Peyer's patch (tissue), 4 donors: ENCODE data around the gene FPGT. TPM values are rescaled to one million over a fixed set of nuclear protein-coding genes. Genes with fewer than 3 reads are reported as not detected.
A peak's percentile ranks its signal among the peaks of the same experiment; 100 is the strongest.
"Not testable (repeated sequence)": the region's sequence is repeated elsewhere in the genome, so short reads cannot be mapped to it uniquely, and the experiment has no call there.

Experiments
- DNase-seq, 3 donors: peaks; one replicate each; pipeline ENCODE4 v3.0.0-alpha.2; 2017 to 2019
- H3K27ac ChIP-seq, 4 donors: fragments of 200-600 bp; sonication (generic); one replicate each; pipeline ENCODE4 v1.5.1; 2016 to 2019
- H3K27me3 ChIP-seq, 2 donors: fragments of 200-600 bp; sonication (generic); one replicate each; pipeline ENCODE4 v1.5.1; 2019
- H3K36me3 ChIP-seq, 3 donors: fragments of 200-600 bp; sonication (generic); one replicate each; pipeline ENCODE4 v1.5.1; 2016 to 2019
- H3K4me1 ChIP-seq, 4 donors: fragments of 200-600 bp; sonication (generic); one replicate each; pipeline ENCODE4 v1.5.1; 2016 to 2019
- H3K4me3 ChIP-seq, 4 donors: fragments of 200-600 bp; sonication (generic); 1 replicate in 3 of 4; 2 replicates in 1 of 4; pipeline ENCODE4 v1.5.1; 2016 to 2019; ENCODE audit warnings: mild to moderate bottlenecking in 1 of 4
- H3K9me3 ChIP-seq, 4 donors: fragments of 200-600 bp; sonication (generic); one replicate each; pipeline ENCODE4 v1.5.1; 2016 to 2019; ENCODE audit warnings: mild to moderate bottlenecking in 1 of 4
- CTCF ChIP-seq, 6 experiments: fragments of 450-650 bp in 4 of 6; fragments of 200-600 bp in 2 of 6; sonication (generic) in 1 of 6; IDR thresholded peaks; one replicate each; pipeline ENCODE4 v1.5.1; 2017 to 2019; ENCODE audit warnings: antibody characterized with exemption in 6 of 6, mild to moderate bottlenecking in 3 of 6, moderate library complexity in 1 of 6
- POLR2A ChIP-seq, 2 donors: fragments of 450-650 bp; IDR thresholded peaks; one replicate each; pipeline ENCODE4 v1.5.1; 2017; ENCODE audit warnings: antibody characterized with exemption in 2 of 2, mild to moderate bottlenecking in 2 of 2, moderate library complexity in 2 of 2
- total RNA-seq, 4 donors: library from RNA; depleted of rRNA; stranded (reverse); fragments of >200 nt; gene quantifications; one replicate each; pipeline ENCODE4 v1.1.0, GENCODE V29; 2016

The FPGT gene
- total RNA-seq, 4 donors from 2014 or later = 12.9 to 31.5 (median 19.9) TPM

- H3K27ac ChIP-seq = no peak overlapping the region
- H3K36me3 ChIP-seq = no peaks in the 10 kb centered on the region
- DNase-seq = no peak
- no peaks in the 10 kb centered on the region for H3K27me3 ChIP-seq
- TF ChIP-seq POLR2A (IDR thresholded peaks at IDR 0.05) (no peak), CTCF (IDR thresholded peaks at IDR 0.05) (no peak)
- H3K9me3 ChIP-seq = no peaks in the 10 kb centered on the region
- H3K4me1 ChIP-seq = no peaks in the 10 kb centered on the region
- H3K4me3 ChIP-seq = no peak overlapping the region
Observed at GRCh38 chr1:74245168-74245772, 47.2 kb downstream of the FPGT start.

- no peak overlapping the region for H3K4me3 ChIP-seq
- H3K36me3 ChIP-seq = no peaks in the 10 kb centered on the region
- H3K27ac ChIP-seq = no peak overlapping the region
- H3K9me3 ChIP-seq = no peaks in the 10 kb centered on the region
- H3K27me3 ChIP-seq = no peaks in the 10 kb centered on the region
- no peak for DNase-seq
- no peaks in the 10 kb centered on the region for H3K4me1 ChIP-seq
- TF ChIP-seq POLR2A (IDR thresholded peaks at IDR 0.05) = no peak
- TF ChIP-seq CTCF (IDR thresholded peaks at IDR 0.05) = no peak
Observed at GRCh38 chr1:74246315-74246714, 48.3 kb downstream of the FPGT start.

- Histone ChIP-seq H3K27ac (no peak overlapping the region), H3K9me3 (no peaks in the 10 kb centered on the region), H3K27me3 (no peaks in the 10 kb centered on the region), H3K36me3 (no peaks in the 10 kb centered on the region), H3K4me3 (no peak overlapping the region), H3K4me1 (no peaks in the 10 kb centered on the region)
- TF ChIP-seq CTCF (IDR thresholded peaks at IDR 0.05) = no peak
- TF ChIP-seq POLR2A (IDR thresholded peaks at IDR 0.05) = no peak
- peak in 1 of 3 donors; percentile 43 for DNase-seq
Observed at GRCh38 chr1:74247881-74248528, 50.0 kb downstream of the FPGT start.

- DNase-seq = not testable (repeated sequence)
Observed at GRCh38 chr1:74253243-74253824, 55.3 kb downstream of the FPGT start.

More at GRCh38 chr1:74253243-74253824, 55.3 kb downstream of the FPGT start:
- not testable (repeated sequence) for H3K9me3 ChIP-seq, H3K27ac ChIP-seq, H3K36me3 ChIP-seq, H3K4me3 ChIP-seq, H3K4me1 ChIP-seq, H3K27me3 ChIP-seq

Other genes starting within 250 kb of the FPGT start
- under 1 TPM in 1 of 4 donors, not detected in 3; 0.54 TPM for gene LRRIQ3, start 66 bp upstream of the FPGT start, total RNA-seq
- 1 to 10 TPM in 1 of 4 donors, not detected in 3; 2.0 TPM for gene TNNI3K, start 37.1 kb downstream of the FPGT start, total RNA-seq